Activated naive CD4-positive, alpha-beta T cell treated with anti-CD3 and anti-CD28 coated beads, Interleukin-2, amount 50 U/mL, for 72 hours (primary cell): ENCODE results near the gene ATP1A4. TPM values are rescaled to one million over a fixed set of nuclear protein-coding genes. Genes with fewer than 3 reads are reported as not detected.

Experiments
- ATAC-seq, 2 donors: fragments of 150-1000 bp; cut with Tn5 transposase; 2 replicates each; pipeline ENCODE4 v1.10.0; 2021; ENCODE audit warnings: mild to moderate bottlenecking in 2 of 2, moderate library complexity in 2 of 2
- DNase-seq, 2 donors: peaks; one replicate each; pipeline ENCODE4 v3.0.0; 2021 to 2022; ENCODE audit warnings: low spot score in 2 of 2
- H3K27ac Mint-ChIP-seq, 2 donors: one replicate each; pipeline ENCODE4 v1.8.0; 2022; ENCODE audit warnings: mild to moderate bottlenecking in 2 of 2, mixed read lengths in 2 of 2
- H3K36me3 Mint-ChIP-seq, 2 donors: one replicate each; pipeline ENCODE4 v1.8.0; 2022; ENCODE audit warnings: mixed read lengths in 2 of 2
- H3K9me3 Mint-ChIP-seq, 2 donors: one replicate each; pipeline ENCODE4 v1.8.0; 2022; ENCODE audit warnings: mixed read lengths in 2 of 2
- total RNA-seq, 2 donors: library from RNA; stranded (reverse); gene quantifications; one replicate each; pipeline ENCODE4 v1.2.3, GENCODE V29; 2022

The ATP1A4 gene
- total RNA-seq, 2 donors from 2014 or later, result not detected

- ATAC-seq (no peak), DNase-seq (no peak)
- no peaks in the 10 kb centered on the region for H3K9me3 Mint-ChIP-seq
- no peaks in the 10 kb centered on the region for H3K36me3 Mint-ChIP-seq
- H3K27ac Mint-ChIP-seq, result no peak overlapping the region
These were observed 19.4 kb upstream of the ATP1A4 start for GRCh38 chr1:160131803-160132565.

- ATAC-seq, result no peak
- H3K27ac Mint-ChIP-seq, result no peak overlapping the region
These were observed 17.2 kb upstream of the ATP1A4 start for GRCh38 chr1:160133990-160134770.

GRCh38 chr1:160134791-160135572 is 16.4 kb upstream of the ATP1A4 start:
- ATAC-seq (no peak), DNase-seq (no peak)
- H3K36me3 Mint-ChIP-seq, result no peaks in the 10 kb centered on the region
- H3K27ac Mint-ChIP-seq, result peak overlapping the region in 1 of 2 donors; percentile 48
- H3K9me3 Mint-ChIP-seq, result no peaks in the 10 kb centered on the region

More at GRCh38 chr1:160133990-160134770, 17.2 kb upstream of the ATP1A4 start:
- no peaks in the 10 kb centered on the region for H3K36me3 Mint-ChIP-seq
- no peak for DNase-seq
- H3K9me3 Mint-ChIP-seq, result no peaks in the 10 kb centered on the region

- Mint-ChIP-seq H3K9me3 (no peaks in the 10 kb centered on the region), H3K27ac (no peak overlapping the region), H3K36me3 (no peaks in the 10 kb centered on the region)
- ATAC-seq (no peak), DNase-seq (no peak)
These were observed 15.1 kb upstream of the ATP1A4 start for GRCh38 chr1:160136121-160136925.

GRCh38 chr1:160136926-160137200 is 14.5 kb upstream of the ATP1A4 start:
- H3K27ac Mint-ChIP-seq, result no peak overlapping the region
- H3K36me3 Mint-ChIP-seq, result no peaks in the 10 kb centered on the region
- no peak for DNase-seq
- ATAC-seq, result no peak
- no peaks in the 10 kb centered on the region for H3K9me3 Mint-ChIP-seq

- no peak for ATAC-seq
These were observed 14.1 kb upstream of the ATP1A4 start for GRCh38 chr1:160137216-160137862.

GRCh38 chr1:160139840-160140239 is 11.6 kb upstream of the ATP1A4 start:
- Mint-ChIP-seq H3K9me3 (no peaks in the 10 kb centered on the region), H3K27ac (no peak overlapping the region), H3K36me3 (no peaks in the 10 kb centered on the region)
- no peak for ATAC-seq
- DNase-seq, result no peak

More at GRCh38 chr1:160137216-160137862, 14.1 kb upstream of the ATP1A4 start:
- Mint-ChIP-seq H3K36me3 (no peaks in the 10 kb centered on the region), H3K27ac (no peak overlapping the region), H3K9me3 (no peaks in the 10 kb centered on the region)
- DNase-seq, result no peak

- no peak for DNase-seq
- H3K9me3 Mint-ChIP-seq, result no peaks in the 10 kb centered on the region
- no peak for ATAC-seq
- H3K27ac Mint-ChIP-seq, result no peak overlapping the region
- no peaks in the 10 kb centered on the region for H3K36me3 Mint-ChIP-seq
These were observed 7.7 kb upstream of the ATP1A4 start for GRCh38 chr1:160143695-160144094.

- no peak overlapping the region for H3K27ac Mint-ChIP-seq
- no peak for DNase-seq
- H3K36me3 Mint-ChIP-seq, result no peaks in the 10 kb centered on the region
- no peak for ATAC-seq
- H3K9me3 Mint-ChIP-seq, result no peaks in the 10 kb centered on the region
These were observed 6.5 kb upstream of the ATP1A4 start for GRCh38 chr1:160144921-160145320.

- no peaks in the 10 kb centered on the region for H3K36me3 Mint-ChIP-seq
- no peak for DNase-seq
- ATAC-seq, result no peak
- H3K27ac Mint-ChIP-seq, result no peak overlapping the region
- H3K9me3 Mint-ChIP-seq, result no peaks in the 10 kb centered on the region
These were observed 5.3 kb upstream of the ATP1A4 start for GRCh38 chr1:160146107-160146506.

GRCh38 chr1:160148121-160148520 is 3.3 kb upstream of the ATP1A4 start:
- no peaks in the 10 kb centered on the region for H3K36me3 Mint-ChIP-seq
- DNase-seq (no peak), ATAC-seq (no peak)
- no peak overlapping the region for H3K27ac Mint-ChIP-seq
- no peaks in the 10 kb centered on the region for H3K9me3 Mint-ChIP-seq

GRCh38 chr1:160149233-160149632 is 2.2 kb upstream of the ATP1A4 start:
- no peaks in the 10 kb centered on the region for H3K36me3 Mint-ChIP-seq
- ATAC-seq (no peak), DNase-seq (no peak)
- no peak overlapping the region for H3K27ac Mint-ChIP-seq
- H3K9me3 Mint-ChIP-seq, result no peaks in the 10 kb centered on the region

GRCh38 chr1:160149716-160150115 is 1.7 kb upstream of the ATP1A4 start:
- H3K9me3 Mint-ChIP-seq, result no peaks in the 10 kb centered on the region
- DNase-seq (no peak), ATAC-seq (no peak)
- no peaks in the 10 kb centered on the region for H3K36me3 Mint-ChIP-seq
- H3K27ac Mint-ChIP-seq, result no peak overlapping the region

GRCh38 chr1:160154790-160155189 is 3.4 kb downstream of the ATP1A4 start:
- no peak for ATAC-seq
- no peak overlapping the region for H3K27ac Mint-ChIP-seq
- H3K36me3 Mint-ChIP-seq, result no peaks in the 10 kb centered on the region
- no peak for DNase-seq
- H3K9me3 Mint-ChIP-seq, result no peaks in the 10 kb centered on the region

- Mint-ChIP-seq H3K36me3 (no peaks in the 10 kb centered on the region), H3K27ac (no peak overlapping the region), H3K9me3 (no peaks in the 10 kb centered on the region)
- DNase-seq (no peak), ATAC-seq (no peak)
These were observed 5.0 kb downstream of the ATP1A4 start for GRCh38 chr1:160156361-160156760.

- H3K36me3 Mint-ChIP-seq, result no peaks in the 10 kb centered on the region
- no peak for ATAC-seq
- no peak overlapping the region for H3K27ac Mint-ChIP-seq
- no peaks in the 10 kb centered on the region for H3K9me3 Mint-ChIP-seq
- no peak for DNase-seq
These were observed 5.8 kb downstream of the ATP1A4 start for GRCh38 chr1:160157174-160157573.
